Fibroblast of skin of right biceps (primary cell): ENCODE data around the gene STXBP2.

ENCODE experiments used
- DNase-seq: peaks from one replicate; pipeline ENCODE4 v3.0.0-alpha.2; 2013

Gene STXBP2

DNA sequence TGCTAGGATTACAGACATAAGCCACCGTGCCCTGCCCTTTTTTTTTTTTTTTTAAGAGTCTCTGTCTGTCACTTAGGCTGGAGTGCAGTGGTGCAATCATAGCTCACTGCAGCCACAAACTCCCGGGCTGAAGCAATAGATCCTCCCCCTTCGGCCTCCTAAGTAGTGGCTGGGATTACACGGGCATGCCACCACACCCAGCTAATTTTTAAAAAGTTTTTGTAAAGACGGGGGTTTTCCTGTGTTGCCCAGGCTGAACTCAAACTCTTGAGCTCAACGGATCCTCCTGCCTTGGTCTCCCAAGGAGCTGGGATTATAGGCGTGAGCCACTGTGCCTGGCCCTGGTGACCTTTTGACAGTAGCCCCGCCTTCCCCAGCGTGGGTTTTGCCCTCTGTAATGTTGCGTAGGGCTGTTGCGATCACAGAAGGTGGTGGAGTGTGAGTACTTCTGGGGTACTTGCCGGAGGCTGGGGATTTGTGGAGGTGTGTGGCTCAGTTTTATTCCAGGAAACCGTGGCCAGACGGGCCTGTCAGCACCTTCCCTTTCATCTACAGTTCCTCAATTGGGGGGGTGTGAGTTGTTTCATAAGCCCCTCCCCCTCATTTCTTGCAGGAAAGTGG lies 20.3 kb downstream of the STXBP2 start:
- no peak for DNase-seq

DNA sequence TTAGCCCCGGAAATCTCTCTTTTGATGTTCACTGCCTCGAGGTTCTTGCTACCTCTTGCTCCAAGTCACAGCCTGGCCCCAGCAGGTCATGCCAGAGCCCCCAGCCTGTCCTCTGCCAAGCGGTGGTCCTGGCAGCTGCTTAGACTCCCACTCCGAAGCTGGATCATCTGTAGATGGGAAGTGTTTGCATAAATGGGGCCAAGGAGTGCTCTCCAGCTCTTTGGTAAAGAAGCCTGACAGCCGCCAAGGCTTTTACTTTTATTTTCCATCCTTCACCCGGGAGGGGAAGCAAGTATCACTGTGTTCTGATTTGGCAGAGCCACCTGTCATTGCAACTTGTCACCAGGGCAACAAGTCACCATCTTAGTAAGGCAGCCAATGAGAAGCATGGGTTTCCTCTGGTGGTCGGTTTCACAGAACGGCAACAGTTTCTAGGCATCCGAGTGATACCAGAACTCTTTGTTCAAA lies 21.3 kb downstream of the STXBP2 start:
- no peak for DNase-seq

DNA sequence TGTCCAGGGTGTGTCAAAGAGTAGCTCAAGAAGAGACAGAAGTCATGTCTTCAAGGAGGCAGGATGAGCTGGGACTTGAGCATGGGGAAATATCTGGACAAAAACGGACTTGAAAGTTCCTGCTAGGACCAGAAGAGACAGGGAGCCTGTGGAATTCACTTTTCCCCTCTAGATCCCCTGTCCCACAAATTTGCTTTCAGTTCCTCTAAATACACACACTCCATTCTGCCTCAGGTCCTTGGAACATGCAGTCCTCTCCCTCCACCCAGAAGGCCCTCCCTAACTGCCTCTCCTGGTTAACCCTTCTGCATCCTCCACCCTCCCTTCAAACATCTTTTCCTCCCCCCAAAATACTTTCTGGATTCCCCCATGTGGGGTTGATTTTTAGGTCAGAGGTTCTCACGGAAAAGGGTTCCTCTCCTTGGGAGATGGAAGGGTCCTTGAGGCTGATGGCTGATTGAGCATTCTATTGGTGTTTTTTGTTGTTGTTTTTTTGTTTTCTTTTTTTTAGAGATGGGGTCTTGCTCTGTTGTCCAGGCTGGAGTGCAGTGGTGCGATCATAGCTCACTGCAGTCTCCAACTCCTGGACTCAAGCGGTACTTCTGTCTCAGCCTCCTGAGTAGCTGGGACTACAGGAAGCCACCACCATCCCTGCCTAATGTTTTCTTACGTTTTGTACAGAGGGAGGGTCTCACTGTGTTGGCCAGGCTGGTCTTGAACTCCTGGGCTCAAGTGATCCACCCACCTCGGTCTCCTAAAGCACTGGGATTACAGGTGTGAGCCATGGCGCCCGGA lies 25.0 kb downstream of the STXBP2 start:
- DNase-seq, result no peak

GRCh38 chr19:7662657-7663056 lies 25.7 kb downstream of the STXBP2 start:
- DNase-seq, result no peak

DNA sequence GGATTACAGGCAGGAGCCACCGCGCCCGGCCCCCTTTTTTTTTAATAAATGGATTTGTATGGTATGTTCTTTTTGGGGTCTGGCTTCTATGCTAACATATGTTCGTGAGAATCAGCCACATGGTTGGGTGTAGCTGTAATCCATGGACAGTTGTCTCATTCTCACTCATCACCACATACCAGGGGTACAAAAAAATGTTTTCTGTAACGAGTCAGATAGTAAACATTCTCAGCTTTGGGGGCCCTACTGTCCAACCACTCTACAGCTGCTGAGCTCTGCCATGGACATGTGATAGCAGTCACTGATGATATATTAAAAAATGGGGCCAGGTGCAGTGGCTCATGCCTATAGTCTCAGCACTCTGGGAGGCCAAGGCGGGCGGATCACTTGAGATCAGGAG lies 26.8 kb downstream of the STXBP2 start:
- no peak for DNase-seq

DNA sequence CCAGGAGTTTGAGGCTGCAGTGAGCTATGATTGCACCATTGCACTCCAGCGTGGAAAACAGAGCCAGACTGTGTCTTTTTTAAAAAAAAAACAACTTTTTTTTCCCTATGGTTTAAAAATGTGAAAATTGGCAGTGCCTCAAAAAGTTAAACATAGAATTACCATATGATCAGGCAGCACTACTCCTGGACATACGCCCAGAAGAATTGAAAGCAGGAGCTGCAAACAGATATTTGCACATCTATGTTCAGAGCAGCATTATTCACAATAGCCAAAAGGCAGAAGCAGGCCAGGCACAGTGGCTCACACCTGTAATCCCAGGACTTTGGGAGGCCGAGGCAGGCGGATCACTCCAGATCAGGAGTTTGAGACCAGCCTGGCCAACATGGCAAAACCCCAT lies 28.2 kb downstream of the STXBP2 start:
- DNase-seq, result peak; percentile 56

DNA sequence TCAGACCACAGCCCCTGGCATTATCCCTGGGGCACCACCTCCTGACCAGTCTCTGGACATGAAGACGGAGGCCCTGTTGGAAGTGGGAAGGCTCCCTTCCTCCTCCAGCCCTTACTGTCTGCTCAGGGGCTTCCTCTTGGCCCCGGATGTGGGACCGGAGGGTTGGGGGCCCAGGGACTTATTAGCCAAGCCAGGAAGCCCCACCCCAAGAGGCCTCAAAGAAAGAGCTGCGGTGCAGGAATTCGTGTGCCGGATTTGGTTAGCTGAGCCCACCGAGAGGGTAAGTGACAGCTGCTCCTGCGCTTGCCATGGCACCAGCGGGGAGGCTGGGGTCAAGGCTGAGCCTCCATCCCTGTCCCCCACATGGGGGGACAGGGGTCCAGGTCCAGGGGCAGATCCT lies 31.9 kb downstream of the STXBP2 start, which contains the start of gene RETN:
RETN (plus strand) TSS at position 208 of the 400 bp plus-strand sequence. CDS start 278 bp downstream, outside the sequence.
- DNase-seq, result no peak

- no peak for DNase-seq
Observed at GRCh38 chr19:7669641-7670040, 32.7 kb downstream of the STXBP2 start.

GRCh38 chr19:7670150-7670783 lies 33.4 kb downstream of the STXBP2 start:
- no peak for DNase-seq

- no peak for DNase-seq
Observed at GRCh38 chr19:7670790-7671189, 33.9 kb downstream of the STXBP2 start.

GRCh38 chr19:7672522-7672921 lies 35.6 kb downstream of the STXBP2 start:
- DNase-seq, result no peak

GRCh38 chr19:7674010-7675005 lies 37.4 kb downstream of the STXBP2 start:
- DNase-seq, result peak; percentile 40

DNA sequence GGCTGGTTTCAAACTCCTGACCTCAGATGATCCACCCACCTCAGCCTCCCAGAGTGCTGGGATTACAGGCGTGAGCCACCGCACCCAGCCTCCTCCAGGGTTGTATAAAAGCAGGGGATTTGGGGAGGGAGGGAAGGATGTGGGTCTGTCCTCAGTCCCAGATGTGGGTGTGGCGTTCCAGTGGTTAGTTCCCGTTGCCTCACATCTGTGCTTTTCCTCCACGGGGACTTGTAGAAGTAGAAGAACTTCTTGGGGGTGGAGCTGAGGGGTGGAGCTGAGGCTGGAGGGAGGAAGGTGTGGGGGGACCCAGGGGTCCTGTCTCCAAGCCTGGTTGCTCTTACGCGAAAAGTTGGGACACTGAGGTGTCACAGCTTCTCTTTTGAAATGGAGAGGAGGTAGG lies 39.5 kb downstream of the STXBP2 start:
- no peak for DNase-seq

- DNase-seq, result no peak
Observed at GRCh38 chr19:7676854-7677253, 39.9 kb downstream of the STXBP2 start, which contains the start of gene MCEMP1. Gene MCEMP1, plus strand, starts transcription at chr19:7677090. Its CDS starts 31 bp downstream, at chr19:7677121.

- no peak for DNase-seq
Observed at GRCh38 chr19:7677669-7678311, 40.9 kb downstream of the STXBP2 start.

GRCh38 chr19:7678971-7679751 lies 42.3 kb downstream of the STXBP2 start:
- no peak for DNase-seq

DNA sequence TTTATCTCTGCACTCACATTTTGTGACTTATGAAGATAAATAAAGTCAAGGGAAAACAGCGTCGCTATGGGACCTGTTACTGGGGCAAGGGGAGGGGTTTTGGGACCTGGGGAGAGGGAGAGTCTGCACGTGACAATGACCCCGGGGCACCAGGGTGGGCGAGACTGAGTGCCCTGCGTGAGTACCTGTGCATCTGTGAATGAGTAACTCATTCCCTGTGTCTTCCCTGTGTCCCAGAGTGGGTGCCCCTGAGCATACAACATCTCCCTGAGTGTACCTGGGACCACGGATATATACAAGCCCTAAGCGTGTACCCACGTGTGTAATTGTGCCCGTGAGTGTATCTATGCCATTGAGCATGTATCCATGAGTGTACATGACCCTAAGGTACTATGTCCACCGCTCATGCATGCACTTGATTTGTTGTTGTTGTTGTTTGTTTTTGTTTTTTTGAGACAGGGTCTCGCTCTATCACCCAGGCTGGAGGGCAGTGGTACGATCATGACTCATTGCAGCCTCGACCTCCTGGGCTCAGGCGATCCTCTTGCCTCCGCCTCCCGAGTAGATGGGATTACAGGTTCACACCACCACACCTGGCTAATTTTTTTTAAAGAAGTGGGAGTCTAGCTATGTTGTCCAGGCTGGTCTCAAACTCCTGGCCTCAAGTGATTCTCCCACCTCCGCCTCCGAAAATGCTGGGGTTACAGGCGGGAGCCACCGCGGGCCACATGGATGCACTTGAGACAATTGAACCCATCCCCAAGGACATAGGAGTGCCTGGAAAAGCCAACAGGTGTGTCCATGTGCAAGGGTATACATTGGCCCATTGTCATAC lies 43.1 kb downstream of the STXBP2 start:
- DNase-seq, result no peak

GRCh38 chr19:7680606-7681339 lies 43.9 kb downstream of the STXBP2 start, which contains the start of gene TRAPPC5:
Gene TRAPPC5, plus strand, starts transcription at chr19:7680833. Its CDS starts 1,421 bp downstream, at chr19:7682254.
- peak; percentile 78 for DNase-seq
